SKM-1 (cell line): Measurements from ENCODE around the gene NOL3.

Source experiments
- DNase-seq: peaks from one replicate; lab custom pipeline; 2025; ENCODE audit not compliant: unreplicated experiment; lab: John Stamatoyannopoulos, UW

NOL3 gene

DNA sequence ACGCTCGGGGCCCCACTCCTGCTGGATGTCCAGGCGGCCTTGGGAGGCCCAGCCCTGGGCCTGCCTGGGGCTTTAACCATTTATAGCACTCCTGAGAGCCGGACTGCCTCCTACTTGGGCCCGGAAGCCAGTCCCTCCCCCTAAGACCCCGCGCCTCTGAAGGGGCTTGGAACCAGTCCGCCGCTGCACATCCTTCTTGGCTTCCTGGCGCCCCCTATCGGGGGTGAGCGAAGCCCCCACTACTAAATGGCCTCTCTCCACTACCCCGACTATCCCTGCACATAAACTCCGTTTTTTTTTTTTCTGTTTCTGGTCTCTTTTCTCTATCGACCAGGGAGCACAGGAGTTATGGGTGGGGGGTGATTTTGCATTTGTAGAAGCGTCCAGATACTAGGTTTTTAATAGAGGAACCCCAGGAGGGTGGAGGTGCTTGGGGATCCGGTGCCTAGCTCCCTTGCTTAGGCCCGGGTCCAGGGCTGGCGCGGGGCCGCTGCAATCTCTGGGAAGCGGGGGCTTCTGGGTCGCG is 633 bp upstream of the NOL3 start:
- DNase-seq: no peak

DNA sequence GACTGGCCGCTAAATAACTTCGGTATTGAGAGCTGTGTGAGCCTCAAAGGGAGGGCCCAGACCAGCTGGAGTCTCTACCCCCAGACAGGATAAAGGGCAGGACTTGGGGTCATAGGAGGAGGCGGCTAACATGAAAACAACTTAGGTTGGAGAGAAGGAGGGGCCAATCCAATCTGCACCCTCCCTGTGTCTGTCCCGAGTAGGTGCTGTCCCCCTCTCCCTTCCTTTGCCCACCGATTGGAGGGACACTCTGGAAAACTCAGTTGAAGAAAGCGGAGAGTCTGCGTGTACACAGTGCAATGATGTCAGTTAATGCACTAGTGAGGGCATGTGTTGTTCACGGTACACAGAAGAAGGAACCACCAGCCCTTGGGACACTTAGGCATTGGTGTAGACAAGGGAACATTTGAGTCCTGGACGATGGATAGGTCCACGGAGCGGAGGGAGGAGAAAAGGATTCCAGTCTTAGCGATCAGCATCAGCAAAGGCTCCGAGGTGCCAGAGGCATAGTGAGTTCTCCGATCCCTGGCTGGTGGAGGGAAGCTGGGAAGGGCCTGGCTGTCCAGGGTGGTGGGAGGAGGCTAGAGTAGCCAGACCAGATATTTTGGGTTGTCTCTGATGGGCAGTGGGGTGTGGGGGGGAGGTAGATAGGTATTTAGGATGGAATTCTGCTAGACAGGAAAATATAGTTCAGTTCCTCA is 761 bp downstream of the NOL3 start:
- no peak for DNase-seq

DNA sequence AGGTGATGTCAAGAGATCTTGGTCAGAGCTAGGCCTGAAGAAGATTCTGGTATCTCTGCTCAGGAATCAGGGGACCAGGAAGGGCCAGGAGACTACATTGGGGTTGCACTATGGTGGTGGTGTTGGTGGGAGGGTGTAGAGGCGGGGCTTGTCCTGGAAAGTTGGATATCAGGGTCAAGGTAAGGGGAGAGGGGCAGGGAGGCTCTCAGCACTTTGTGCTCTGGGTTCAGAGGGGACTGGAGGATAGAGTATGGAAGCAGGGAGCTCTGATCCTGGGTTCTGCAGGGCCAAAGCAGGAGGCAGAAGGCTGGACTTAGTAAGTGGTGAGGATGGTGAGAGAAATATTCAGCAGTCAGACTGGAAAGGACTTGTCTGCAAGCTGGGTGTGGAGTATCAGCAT is 3.0 kb downstream of the NOL3 start:
- no peak for DNase-seq

DNA sequence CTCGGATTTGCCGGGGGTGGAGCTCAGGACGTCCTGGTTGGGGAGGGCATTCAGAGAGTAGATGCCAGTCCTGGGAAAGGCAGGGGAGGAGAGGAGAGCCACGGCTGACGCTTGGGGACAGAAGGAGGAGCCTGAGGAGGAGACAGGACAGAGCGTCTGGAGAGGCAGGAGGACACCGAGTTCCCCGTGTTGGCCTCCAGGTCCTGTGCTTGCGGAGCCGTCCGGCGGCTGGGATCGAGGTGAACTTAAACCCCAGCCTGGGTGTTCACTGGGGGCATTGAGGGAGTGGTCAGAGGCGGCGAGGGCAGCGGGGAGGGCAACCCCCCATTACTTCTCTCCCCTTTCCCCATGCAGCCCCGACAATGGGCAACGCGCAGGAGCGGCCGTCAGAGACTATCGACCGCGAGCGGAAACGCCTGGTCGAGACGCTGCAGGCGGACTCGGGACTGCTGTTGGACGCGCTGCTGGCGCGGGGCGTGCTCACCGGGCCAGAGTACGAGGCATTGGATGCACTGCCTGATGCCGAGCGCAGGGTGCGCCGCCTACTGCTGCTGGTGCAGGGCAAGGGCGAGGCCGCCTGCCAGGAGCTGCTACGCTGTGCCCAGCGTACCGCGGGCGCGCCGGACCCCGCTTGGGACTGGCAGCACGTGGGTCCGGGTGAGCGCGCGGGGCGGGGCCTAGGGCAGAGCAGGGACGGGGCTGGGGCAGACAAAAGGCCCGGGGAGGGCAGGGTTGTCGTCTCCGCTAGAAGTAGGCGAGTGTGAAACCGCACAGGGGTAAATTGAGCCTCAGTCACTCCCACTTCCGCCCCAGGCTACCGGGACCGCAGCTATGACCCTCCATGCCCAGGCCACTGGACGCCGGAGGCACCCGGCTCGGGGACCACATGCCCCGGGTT is 3.7 kb downstream of the NOL3 start:
- peak; percentile 26 for DNase-seq

DNA sequence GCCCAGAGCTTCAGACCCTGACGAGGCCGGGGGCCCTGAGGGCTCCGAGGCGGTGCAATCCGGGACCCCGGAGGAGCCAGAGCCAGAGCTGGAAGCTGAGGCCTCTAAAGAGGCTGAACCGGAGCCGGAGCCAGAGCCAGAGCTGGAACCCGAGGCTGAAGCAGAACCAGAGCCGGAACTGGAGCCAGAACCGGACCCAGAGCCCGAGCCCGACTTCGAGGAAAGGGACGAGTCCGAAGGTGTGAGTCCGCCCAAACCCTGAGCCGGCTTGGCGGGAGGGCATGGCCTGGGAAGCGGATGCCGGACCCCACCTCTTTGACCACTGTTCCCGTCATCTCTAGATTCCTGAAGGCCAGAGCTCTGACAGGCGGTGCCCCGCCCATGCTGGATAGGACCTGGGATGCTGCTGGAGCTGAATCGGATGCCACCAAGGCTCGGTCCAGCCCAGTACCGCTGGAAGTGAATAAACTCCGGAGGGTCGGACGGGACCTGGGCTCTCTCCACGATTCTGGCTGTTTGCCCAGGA is 4.4 kb downstream of the NOL3 start:
- DNase-seq: no peak

DNA sequence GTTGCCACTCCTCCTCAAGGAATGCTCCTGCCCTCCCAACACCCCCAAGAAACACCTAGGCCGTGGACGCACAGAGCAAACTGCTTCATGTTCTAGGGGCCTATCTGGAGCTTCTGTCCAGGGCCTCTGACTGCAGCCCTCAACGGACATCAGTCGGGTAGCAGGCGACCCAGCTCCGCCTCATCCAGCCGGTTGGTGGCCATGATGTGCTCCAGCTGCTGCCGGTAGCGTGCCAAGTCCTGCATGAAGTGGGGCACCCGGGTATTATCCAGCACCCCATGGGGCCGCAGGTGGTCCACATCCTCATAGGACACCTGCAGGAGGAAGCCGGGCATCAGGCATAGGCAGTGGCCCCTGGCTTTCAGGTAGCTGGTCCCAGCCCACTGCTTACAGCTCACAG is 6.3 kb downstream of the NOL3 start:
- no peak for DNase-seq

DNA sequence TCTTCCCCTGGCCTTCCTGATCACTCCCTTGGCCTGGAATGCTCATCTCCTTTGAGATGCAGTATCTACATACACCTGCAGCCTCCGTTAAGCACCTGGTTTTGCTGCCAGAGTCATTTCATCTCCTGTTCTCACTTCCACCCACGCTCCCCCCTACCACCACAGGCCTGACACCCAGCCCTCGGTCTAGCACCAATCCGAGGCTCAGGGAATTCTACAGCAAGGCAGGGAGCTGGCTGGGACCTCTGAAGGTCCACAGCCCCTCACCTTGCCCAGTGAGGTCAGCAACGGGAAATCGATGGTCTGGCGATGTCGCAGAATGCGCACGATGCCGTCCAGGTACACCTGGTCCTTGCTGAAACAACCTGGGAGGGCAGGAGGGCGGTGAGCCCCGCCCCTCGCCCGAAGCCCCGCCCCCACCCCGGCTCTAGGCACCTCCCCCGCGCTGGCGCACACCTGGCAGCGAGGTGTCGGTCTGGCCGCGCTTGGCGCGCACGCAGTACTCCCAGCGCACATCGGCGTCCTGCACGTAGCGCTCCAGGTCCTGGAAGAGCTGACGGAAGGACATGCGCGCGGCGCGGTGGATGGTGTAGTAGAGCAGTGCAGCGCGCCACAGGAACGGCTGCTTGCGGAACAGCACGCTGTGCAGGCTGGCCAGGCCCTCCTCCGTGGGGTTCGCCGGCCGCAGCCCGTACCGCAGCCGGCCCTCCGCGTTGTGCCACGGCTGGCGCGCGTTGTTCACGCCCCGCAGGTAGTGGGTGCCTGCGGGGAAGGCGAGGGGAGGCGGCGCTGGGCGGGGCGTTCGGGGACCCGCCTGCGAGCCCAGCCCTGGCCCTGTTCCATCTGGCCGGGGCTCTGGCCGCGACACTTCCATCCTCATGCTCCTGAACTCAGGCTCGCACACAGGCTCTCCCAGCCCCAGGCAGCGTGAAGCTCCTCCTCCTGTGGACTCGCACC is 7.7 kb downstream of the NOL3 start:
- DNase-seq: no peak

DNA sequence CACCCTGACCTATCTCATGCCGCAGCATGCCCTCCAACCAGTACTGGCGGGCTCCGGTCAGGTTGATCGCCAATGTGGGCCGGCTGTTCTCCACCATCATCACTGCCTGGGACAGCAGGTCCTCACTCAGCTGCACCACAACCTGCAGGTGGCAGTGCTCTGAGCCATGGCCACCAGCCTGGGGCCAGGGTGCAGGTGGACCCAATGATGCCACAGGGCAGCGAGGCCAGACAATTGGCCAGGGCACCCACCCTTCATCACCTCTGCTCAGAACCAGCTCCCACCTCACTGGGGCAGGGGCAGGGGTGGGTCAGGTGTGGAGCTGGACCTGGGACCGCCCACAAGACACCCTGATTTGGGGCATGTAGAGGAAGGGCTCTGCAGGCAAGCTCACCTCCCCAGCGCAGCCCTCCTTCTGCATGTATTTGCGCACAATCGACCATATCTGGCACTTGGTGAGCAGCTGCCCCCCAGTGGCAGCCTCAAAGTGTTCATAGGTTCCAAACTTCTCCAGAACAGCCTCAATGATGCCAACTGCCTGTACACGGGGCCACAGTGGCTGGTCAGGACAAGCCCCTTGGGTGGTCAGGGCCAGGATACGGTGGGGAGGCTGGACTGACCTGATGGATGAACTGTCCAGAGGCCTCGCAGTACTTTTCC is 9.2 kb downstream of the NOL3 start:
- no peak for DNase-seq

DNA sequence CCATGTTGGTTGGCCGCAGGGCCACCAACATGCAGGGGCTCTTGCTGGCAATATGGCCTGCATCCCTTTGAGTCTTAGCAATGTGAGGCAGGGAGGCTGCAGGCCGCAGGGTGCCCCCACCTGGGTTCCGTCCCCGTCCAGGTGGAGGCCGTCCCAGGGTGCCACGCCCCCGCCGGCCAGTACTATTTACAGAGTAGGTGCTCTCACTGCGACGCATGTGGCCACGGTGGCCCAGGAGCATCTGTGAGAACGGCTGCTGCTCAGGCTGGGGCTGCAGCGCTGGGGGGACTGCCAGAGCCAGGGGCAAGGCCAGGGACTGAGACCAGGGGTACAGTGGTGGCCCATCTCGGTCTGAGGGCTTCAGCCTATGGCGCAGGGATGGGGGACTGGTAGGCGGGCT is 9.8 kb downstream of the NOL3 start:
- no peak for DNase-seq

DNA sequence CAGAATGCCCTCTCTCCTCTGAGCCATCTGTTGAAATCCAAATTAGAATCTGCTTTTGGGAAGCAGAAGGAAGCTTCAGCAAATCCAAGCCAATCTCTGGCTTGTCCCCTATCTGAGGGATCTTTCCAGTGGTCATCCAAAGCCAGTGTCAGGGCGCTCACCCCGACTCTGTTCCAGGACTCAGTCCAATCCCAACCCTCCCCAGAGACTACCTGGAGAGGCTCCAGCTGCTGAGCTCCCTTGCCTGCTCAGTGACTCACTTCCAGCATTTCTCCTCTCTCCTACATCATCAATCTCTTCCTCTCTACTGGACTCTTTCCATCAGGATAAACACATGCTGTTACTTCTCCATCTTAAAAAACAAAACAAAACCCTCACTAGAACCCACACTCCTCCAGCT is 11.0 kb downstream of the NOL3 start:
- no peak for DNase-seq

DNA sequence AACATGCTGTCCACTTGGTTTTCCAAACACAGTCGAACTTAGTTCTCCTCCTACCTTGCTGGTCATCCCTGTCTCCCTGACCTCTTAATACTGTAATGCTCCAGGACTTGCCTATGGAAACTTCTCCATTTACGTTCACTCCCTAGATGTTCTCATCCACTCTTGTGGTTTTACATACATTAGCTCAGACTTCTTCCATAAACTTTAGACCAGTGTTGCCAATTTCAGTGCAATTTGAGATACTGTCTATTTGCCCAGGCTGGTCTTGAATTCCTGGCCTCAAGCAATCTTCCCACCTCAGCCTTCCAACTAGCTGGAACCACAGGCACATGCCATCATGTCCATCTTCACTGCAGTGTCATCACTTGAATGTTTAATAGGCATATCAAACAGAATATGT is 11.9 kb downstream of the NOL3 start:
- DNase-seq: no peak

DNA sequence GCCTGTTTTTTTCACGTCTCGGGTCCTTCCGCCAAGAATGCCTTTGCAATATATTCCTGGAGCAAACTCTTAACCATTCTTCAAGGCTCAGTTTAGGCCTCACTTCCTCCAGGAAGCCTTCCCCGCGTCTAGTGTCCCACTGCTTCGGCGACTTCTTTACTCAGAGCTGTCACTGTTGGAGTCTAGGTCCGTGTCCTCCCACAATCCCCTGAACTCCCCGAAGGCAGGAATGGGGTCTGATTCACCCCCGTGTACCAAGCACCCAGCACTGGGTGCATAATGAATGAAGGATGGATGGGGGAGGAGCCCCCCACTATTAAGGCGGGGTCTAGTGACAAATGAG is 12.9 kb downstream of the NOL3 start:
- no peak for DNase-seq

DNA sequence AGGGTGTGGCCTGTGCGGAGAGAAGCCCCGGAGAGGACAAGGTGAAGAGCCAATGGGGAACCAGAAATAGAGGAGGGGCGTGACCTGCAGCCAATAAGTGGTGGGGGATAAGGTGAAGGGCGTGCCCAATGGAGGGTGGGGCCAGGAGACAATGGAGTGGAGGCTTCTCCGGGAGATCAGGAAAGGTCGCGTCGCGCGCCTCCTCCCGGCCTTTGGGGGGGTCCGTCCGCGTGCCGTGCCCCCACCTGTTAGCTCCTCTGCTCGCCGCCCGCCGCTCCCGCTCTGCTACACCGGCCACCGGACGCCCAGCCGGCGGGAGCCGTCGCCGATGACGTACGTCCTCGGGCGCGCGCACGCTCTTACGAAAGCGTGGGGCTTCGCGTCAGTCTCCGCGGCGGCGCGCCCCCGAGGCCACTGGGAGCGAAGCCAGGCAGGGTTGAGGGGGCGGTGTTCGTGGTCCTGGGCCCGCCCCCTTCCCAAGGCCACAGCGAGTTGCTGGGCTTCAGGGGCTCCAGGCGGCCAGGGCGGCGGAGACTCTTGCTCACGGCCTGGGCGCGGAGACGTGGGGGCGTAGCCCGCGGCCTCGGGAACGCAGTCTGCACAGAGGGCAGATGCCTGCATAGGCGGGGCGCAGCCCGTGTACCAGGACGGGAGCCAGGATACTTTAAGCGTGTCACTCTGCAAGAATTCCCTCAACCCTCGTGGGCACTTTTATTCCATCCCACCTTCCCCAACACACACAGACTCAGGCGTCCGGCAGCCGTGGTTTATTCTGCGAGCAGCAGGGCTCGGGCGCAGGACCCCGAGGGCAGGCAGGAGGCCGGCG is 13.5 kb downstream of the NOL3 start, which contains the start of gene MATCAP1:
Gene MATCAP1, minus strand, starts transcription at position 337 of the 826 bp plus-strand sequence. CDS start 3,353 bp downstream, outside the sequence.
- DNase-seq: peak; percentile 98

DNA sequence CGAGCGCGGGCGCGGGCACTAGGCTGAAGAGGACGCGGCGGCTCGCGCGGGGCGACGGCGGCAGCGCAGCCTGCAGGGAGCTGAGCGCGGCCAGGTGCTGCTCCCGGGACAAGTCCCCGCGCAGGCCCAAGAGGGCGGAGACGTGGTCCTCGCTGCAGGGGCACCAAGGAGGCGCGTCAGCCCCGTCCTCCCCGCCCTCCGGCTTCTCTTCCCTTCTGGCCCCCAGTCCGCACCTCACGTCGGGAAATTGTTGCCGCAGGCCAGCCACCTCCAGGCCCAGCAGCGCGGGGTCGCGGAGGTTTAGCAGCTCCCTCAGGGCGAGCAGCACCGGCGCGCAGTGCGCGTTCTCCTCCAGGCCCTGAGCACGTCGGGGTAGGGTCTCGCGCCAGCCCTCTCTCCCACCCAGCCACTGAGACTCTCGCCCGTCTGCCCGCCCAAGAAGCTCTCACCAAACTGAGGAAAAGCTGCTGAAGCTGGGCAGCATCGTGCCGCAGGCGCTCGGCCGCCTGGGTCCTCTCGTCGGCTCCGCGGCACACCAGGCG is 14.2 kb downstream of the NOL3 start:
- DNase-seq: no peak

DNA sequence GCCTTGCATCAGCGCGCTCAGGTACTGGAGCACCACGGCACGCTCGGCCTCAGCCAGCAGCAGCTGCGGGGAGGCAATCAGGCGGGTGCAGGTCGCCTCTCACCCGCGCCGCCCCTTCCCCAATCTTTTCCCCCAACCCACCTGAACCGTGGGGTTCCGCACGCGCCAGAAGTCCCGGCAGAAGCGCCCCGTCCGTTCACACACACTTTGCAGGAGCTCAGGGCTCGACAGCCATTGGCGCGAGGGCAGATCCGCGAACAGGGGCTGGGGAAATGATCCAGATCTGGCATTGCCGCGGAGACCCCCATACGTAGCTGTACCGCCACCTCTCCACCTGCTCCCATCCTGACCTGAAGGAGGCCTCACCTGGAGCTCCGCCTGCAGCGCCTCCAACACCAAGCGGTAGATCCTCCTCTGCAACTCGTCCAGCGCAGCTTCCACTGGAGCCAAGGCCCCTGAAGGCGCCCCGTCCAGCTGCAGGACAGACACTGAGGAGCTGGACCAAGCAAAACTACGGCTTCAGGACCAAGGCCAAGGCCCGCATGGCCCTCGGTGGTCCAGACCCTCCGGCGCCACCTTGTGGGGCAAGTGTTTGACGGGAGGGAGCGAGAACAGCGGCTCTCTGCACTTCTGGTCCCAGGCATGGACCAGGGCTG is 14.8 kb downstream of the NOL3 start:
- DNase-seq: peak; percentile 67

DNA sequence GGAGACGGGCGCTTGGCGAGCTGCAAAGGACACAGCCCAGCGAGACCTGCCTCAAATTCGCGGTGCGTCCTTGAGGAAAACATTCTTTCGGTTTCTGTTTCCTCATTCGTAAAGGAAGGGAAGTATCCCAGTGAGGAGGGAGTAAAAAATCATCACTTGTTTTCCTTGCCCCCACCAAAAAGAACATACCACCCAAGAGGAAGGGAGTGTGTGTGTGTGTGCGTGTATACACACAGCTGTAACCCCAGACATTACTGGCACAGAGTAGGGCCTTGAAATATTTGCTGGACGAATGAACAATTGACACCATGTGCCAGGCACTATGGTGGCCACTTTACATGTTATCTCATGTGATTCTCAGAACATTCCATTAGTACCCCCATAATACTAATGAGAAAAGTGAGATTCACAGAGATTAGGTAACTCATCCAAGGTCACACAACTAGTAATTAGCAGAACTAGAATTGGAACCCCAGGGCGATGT is 15.4 kb downstream of the NOL3 start:
- no peak for DNase-seq

DNA sequence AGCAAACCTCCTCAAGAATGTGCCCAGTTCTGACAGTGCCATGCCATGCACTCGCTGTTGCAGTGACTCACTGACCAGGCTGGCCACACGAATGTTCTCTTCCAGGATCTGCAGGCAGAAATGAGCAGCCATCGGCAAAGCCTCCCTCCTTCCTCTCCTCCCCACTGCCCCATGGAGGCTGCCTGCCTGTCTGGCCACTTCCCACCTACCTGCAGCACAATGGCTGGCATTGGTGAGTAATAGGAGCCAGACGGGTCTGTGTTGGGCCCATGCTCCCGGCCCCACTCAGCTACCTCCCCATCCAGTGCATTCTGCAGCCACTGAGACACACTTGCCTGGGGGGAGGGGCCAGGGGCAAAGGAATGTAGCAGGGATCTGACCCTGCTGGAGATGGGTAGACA is 16.2 kb downstream of the NOL3 start:
- DNase-seq: no peak

DNA sequence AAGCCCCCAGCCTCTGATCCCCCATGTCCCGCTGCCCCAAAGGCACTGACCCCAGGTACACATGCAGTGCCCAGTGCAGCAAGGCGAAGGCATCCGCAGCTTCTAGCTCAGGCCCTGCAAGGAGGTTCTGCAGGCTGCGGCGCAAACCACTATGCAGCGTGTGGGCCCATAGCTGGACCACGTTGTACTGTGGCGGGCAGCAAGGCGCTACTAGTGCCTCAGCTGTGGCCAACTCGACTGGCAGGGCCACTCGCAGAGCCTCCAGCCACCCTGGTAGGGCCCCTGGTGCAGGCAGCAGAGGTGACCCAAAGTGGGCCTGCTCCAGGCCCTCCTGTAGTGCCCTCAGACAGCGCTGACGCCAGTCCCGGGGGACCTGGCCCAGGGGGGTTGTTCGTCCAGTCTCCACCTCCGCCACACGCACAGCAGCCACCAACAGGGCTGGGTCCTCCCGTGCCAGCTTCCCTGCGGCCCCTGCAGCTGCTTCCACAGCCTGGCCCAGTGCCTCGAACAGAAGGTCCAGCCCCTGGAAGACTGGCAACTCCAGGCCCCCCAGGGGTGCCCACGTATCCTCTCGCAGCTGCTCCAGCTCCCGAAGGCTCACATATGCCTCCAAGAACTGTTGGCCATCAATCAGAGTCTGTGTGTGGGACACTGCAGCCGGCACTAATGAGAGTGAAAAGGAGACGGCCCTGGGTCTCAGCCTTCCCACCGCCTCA is 17.0 kb downstream of the NOL3 start:
- DNase-seq: no peak
